NCI-H1694 treated with DMSO at 0.1 percent for 48 hours (cell line): ENCODE results near the gene COL26A1.
A peak's percentile ranks its signal among the peaks of the same experiment; 100 is the strongest.
"Not testable (repeated sequence)": the region's sequence is repeated elsewhere in the genome, so short reads cannot be mapped to it uniquely, and the experiment has no call there.

Source experiments
- DNase-seq: peaks from one replicate; lab custom pipeline; 2025; lab: John Stamatoyannopoulos, UW

Gene COL26A1

GRCh38 chr7:101598422-101598985, 235.8 kb downstream of the COL26A1 start:
- DNase-seq, result no peak

- DNase-seq, result no peak
Observed at GRCh38 chr7:101598986-101599771, 236.5 kb downstream of the COL26A1 start.

- DNase-seq, result no peak
Observed at GRCh38 chr7:101599787-101600186, 237.1 kb downstream of the COL26A1 start.

GRCh38 chr7:101602082-101602481, 239.4 kb downstream of the COL26A1 start:
- no peak for DNase-seq

- DNase-seq, result peak; percentile 70
Observed at GRCh38 chr7:101602484-101603241, 240.0 kb downstream of the COL26A1 start.

- no peak for DNase-seq
Observed at GRCh38 chr7:101604331-101604933, 241.8 kb downstream of the COL26A1 start.

- not testable (repeated sequence) for DNase-seq
Observed at GRCh38 chr7:101604934-101605332, 242.3 kb downstream of the COL26A1 start.

DNA sequence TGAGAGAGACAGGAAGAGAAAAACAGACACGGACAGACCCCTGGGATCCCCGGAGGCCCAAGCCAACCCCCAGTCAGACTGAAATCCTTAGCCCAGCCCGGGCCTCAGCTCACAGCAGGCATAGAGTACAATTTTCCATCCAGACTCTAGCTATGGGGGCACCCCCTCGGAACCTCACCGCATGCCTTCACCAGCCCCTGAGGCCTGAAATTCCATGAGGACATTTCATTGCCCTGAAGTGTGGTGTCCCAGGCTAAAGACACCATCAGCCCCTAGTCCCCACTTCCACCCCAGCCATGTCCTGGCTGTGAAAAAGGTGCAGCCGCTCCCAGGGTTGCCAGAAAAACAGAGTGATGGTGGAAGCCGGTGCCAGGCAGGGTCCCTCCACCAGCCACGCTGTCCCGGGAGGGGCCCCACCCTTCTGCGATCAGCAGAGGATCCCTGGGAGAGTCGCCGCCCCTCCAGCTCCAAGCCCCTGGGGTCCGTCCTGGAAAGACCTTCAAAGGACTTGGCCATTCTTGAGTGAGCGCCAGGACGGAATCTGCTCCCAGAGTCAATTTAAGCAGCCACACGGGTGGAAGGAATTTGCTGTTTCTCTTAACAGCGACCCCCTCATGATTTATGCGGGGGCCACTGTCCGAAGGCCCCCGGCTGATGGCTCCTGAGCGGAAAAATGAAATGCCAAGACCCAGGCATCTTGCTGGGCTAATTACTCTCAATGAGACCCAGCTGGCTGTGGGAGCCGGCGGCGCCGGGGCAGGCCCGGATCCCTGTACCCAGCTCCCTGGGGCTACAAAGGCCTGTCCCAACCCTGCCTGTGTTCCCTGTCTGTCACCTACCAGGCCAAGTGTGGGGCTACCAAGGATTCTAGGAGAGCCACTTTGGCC, 243.2 kb downstream of the COL26A1 start:
- no peak for DNase-seq

- DNase-seq, result no peak
Observed at GRCh38 chr7:101606498-101606923, 243.8 kb downstream of the COL26A1 start.
